H9 (cell line): ENCODE results near the gene SLC35F2. TPM values are rescaled to one million over a fixed set of nuclear protein-coding genes. Genes with fewer than 3 reads are reported as not detected.
A peak's percentile ranks its signal among the peaks of the same experiment; 100 is the strongest.

Experiments used
- DNase-seq: peaks from one replicate; pipeline ENCODE4 v3.0.0-alpha.2; 2017
- H2AFZ ChIP-seq: one replicate; pipeline ENCODE4 v1.6.1; 2013; ENCODE audit warnings: mild to moderate bottlenecking, low read length, control low read depth, moderate library complexity
- H2AK5ac ChIP-seq: 2 replicates; pipeline ENCODE4 v1.6.1; 2013; ENCODE audit warnings: low read length, control low read depth, mixed read lengths; ENCODE audit not compliant: insufficient read length
- H2BK120ac ChIP-seq: one replicate; pipeline ENCODE4 v1.6.1; 2013; ENCODE audit warnings: low read depth, mild to moderate bottlenecking, low read length, control low read depth, inconsistent platforms; ENCODE audit not compliant: poor library complexity, severe bottlenecking
- H2BK12ac ChIP-seq: 2 replicates; pipeline ENCODE4 v1.6.1; 2013; ENCODE audit warnings: low read length, control low read depth, mixed read lengths, low read depth; ENCODE audit not compliant: insufficient read length
- H2BK15ac ChIP-seq: 2 replicates; pipeline ENCODE4 v1.6.1; 2013; ENCODE audit warnings: low read depth, low read length, control low read depth
- H2BK20ac ChIP-seq: one replicate; pipeline ENCODE4 v1.6.1; 2013; ENCODE audit warnings: low read depth, mild to moderate bottlenecking, low read length, control low read depth, inconsistent platforms; ENCODE audit not compliant: poor library complexity, severe bottlenecking
- H2BK5ac ChIP-seq: 2 replicates; pipeline ENCODE4 v1.6.1; 2013; ENCODE audit warnings: low read length, control low read depth, mixed read lengths; ENCODE audit not compliant: insufficient read length
- H3K14ac ChIP-seq: 2 replicates; pipeline ENCODE4 v1.6.1; 2013; ENCODE audit warnings: low read length, control low read depth; ENCODE audit not compliant: insufficient read depth
- H3K18ac ChIP-seq: 2 replicates; pipeline ENCODE4 v1.6.1; 2013; ENCODE audit warnings: low read depth, mild to moderate bottlenecking, mixed read lengths, low read length, control low read depth; ENCODE audit not compliant: insufficient read length
- H3K23ac ChIP-seq: 2 replicates; pipeline ENCODE4 v1.6.1; 2013; ENCODE audit warnings: low read length, control low read depth, mixed read lengths, low read depth; ENCODE audit not compliant: insufficient read length
- H3K23me2 ChIP-seq: 2 replicates; pipeline ENCODE4 v1.6.1; 2013; ENCODE audit warnings: low read depth, mild to moderate bottlenecking, mixed read lengths, low read length, control low read depth; ENCODE audit not compliant: insufficient read length, poor library complexity, severe bottlenecking
- H3K27ac ChIP-seq: 2 replicates; pipeline ENCODE4 v1.5.1; 2013; ENCODE audit warnings: low read length, control low read depth, mixed read lengths, low read depth; ENCODE audit not compliant: insufficient read length
- H3K27me3 ChIP-seq: 2 replicates; pipeline ENCODE4 v1.6.1; 2013; ENCODE audit warnings: low read length, control low read depth, inconsistent platforms; ENCODE audit not compliant: insufficient read depth
- H3K4ac ChIP-seq: 2 replicates; pipeline ENCODE4 v1.6.1; 2013; ENCODE audit warnings: low read depth, mild to moderate bottlenecking, control low read depth, inconsistent platforms, low read length, moderate library complexity
- H3K4me1 ChIP-seq: 2 replicates; pipeline ENCODE4 v1.6.1; 2013; ENCODE audit warnings: low read length, control low read depth, inconsistent platforms; ENCODE audit not compliant: insufficient read depth
- H3K4me2 ChIP-seq: 2 replicates; pipeline ENCODE4 v1.6.1; 2013; ENCODE audit warnings: low read length, control low read depth, mixed read lengths; ENCODE audit not compliant: insufficient read length, insufficient read depth
- H3K56ac ChIP-seq: 2 replicates; pipeline ENCODE4 v1.6.1; 2013; ENCODE audit warnings: low read depth, mild to moderate bottlenecking, mixed read lengths, low read length, control low read depth; ENCODE audit not compliant: insufficient read length
- H3K79me1 ChIP-seq: 2 replicates; pipeline ENCODE4 v1.6.1; 2013; ENCODE audit warnings: low read depth, mild to moderate bottlenecking, moderate library complexity, low read length, control low read depth, inconsistent platforms; ENCODE audit not compliant: insufficient read depth, poor library complexity, severe bottlenecking
- H3K79me2 ChIP-seq: 2 replicates; pipeline ENCODE4 v1.6.1; 2013; ENCODE audit warnings: low read length, control low read depth, inconsistent platforms; ENCODE audit not compliant: insufficient read depth
- H3K9ac ChIP-seq: 2 replicates; pipeline ENCODE4 v1.6.1; 2013; ENCODE audit warnings: low read length, control low read depth, mixed read lengths; ENCODE audit not compliant: insufficient read length; ENCODE audit errors: extremely low read depth
- H3K9me3 ChIP-seq: one replicate; pipeline ENCODE4 v1.6.1; 2013; ENCODE audit warnings: low read depth, low read length, inconsistent platforms; ENCODE audit not compliant: control insufficient read depth
- H3T11ph ChIP-seq: one replicate; pipeline ENCODE4 v1.6.1; 2013; ENCODE audit warnings: mild to moderate bottlenecking, low read length, control low read depth, inconsistent platforms
- H4K20me1 ChIP-seq: one replicate; pipeline ENCODE4 v1.6.1; 2013; ENCODE audit not compliant: control insufficient read depth, insufficient read length, insufficient read depth
- H4K5ac ChIP-seq: 2 replicates; pipeline ENCODE4 v1.6.1; 2013; ENCODE audit warnings: low read depth, mild to moderate bottlenecking, mixed read lengths, low read length, control low read depth; ENCODE audit not compliant: insufficient read length
- H4K8ac ChIP-seq: replicated peaks from 2 replicates; pipeline ENCODE4 v1.6.1; 2013; ENCODE audit warnings: low read length, control low read depth, mixed read lengths, low read depth; ENCODE audit not compliant: insufficient read length
- H4K91ac ChIP-seq: 2 replicates; pipeline ENCODE4 v1.6.1; 2013; ENCODE audit warnings: low read depth, mild to moderate bottlenecking, moderate library complexity, mixed read lengths, low read length, control low read depth; ENCODE audit not compliant: insufficient read length
- H3K27ac Mint-ChIP-seq, 3 experiments: 2 replicates in 2 of 3; 3 replicates in 1 of 3; pipeline ENCODE4 v1.8.0; 2020 to 2021; ENCODE audit warnings: mixed read lengths in 3 of 3, mild to moderate bottlenecking in 1 of 3, moderate library complexity in 1 of 3
- H3K27me3 Mint-ChIP-seq: 2 replicates; pipeline ENCODE4 v1.8.0; 2021; ENCODE audit warnings: low read depth, mild to moderate bottlenecking, moderate library complexity, mixed read lengths
- H3K36me3 Mint-ChIP-seq, 3 experiments: 2 replicates in 2 of 3; 3 replicates in 1 of 3; pipeline ENCODE4 v1.8.0; 2020 to 2021; ENCODE audit warnings: low read depth in 3 of 3, mixed read lengths in 3 of 3; ENCODE audit not compliant: insufficient read depth in 1 of 3
- H3K4me1 Mint-ChIP-seq, 2 experiments: 2 replicates each; pipeline ENCODE4 v1.8.0; 2020; ENCODE audit warnings: mixed read lengths in 2 of 2
- H3K4me3 Mint-ChIP-seq, 2 experiments: 2 replicates in 1 of 2; 3 replicates in 1 of 2; pipeline ENCODE4 v1.8.0; 2020 to 2021; ENCODE audit warnings: mild to moderate bottlenecking in 2 of 2, mixed read lengths in 2 of 2, moderate library complexity in 1 of 2
- H3K9me3 Mint-ChIP-seq, 2 experiments: 2 replicates in 1 of 2; 3 replicates in 1 of 2; pipeline ENCODE4 v1.8.0; 2020; ENCODE audit warnings: mild to moderate bottlenecking in 2 of 2, mixed read lengths in 2 of 2, moderate library complexity in 1 of 2
- CTCF ChIP-seq: fragments of 200-600 bp; sonication (generic); conservative IDR thresholded peaks from 3 replicates; pipeline ENCODE4 v1.8.0; 2021; ENCODE audit warnings: antibody characterized with exemption, mild to moderate bottlenecking
- WGBS: extraction: QIAGEN DNeasy Blood & Tissue Kit; methylation state at CpG from one replicate; pipeline ENCODE4 v1.1.7; 2013; ENCODE audit warnings: missing lambda C conversion rate, low lambda C conversion rate, mixed read lengths; ENCODE audit not compliant: insufficient read length; ENCODE audit errors: extremely low coverage; 5-methylcytosine and 5-hydroxymethylcytosine counted together
- total RNA-seq: library from RNA; stranded (reverse); gene quantifications from 2 replicates; pipeline ENCODE4 v1.2.1, GENCODE V29; 2021

SLC35F2 gene
- total RNA-seq, 1 experiment from 2014 or later: 24.0 TPM

DNA sequence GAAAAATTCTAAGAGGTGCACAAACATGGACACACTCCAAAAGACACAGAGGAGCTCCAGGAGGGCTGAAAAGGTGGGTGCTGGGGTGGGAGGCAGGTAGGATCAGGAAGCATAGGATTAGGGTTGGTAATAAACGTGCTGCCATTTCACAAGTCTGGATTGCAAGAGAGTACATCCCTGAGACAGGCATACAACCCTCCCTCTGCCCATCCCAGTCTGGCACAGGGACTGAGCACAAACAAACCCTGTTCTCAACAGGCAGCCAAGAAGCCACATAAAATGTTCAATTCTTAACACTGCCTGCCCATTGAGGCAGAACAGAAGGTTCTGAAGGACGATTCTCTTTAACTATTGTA lies 18.5 kb downstream of the SLC35F2 start:
- no peak overlapping the region for H2AK5ac ChIP-seq
- H2BK20ac ChIP-seq: no peak overlapping the region
- WGBS: no CpG with 5 or more reads among the region's 2 CpGs
- no peak overlapping the region for H3K14ac ChIP-seq
- no peak overlapping the region for H3K18ac ChIP-seq
- no peak overlapping the region for H3K9ac ChIP-seq
- no peak overlapping the region for H2BK15ac ChIP-seq
- H3K27me3 ChIP-seq: no peaks in the 10 kb centered on the region
- no peak overlapping the region for H3T11ph ChIP-seq
- H3K27ac ChIP-seq: no peak overlapping the region
- no peak overlapping the region for H3K4me2 ChIP-seq
- H2BK5ac ChIP-seq: no peak overlapping the region
- H4K8ac ChIP-seq: no peak overlapping the region
- no peaks in the 10 kb centered on the region for H3K4me1 ChIP-seq
- no peak overlapping the region for H4K5ac ChIP-seq
- H3K4me1 Mint-ChIP-seq: peaks cover 17 to 21% of the 10 kb centered on the region in 2 experiments
- H3K79me1 ChIP-seq: no peaks in the 10 kb centered on the region
- H3K79me2 ChIP-seq: 0 out of 2 replicates have a peak, but pooled peaks cover under 1% of the 10 kb centered on the region
- no peaks in the 10 kb centered on the region for H3K23me2 ChIP-seq
- no peak overlapping the region for H2BK120ac ChIP-seq
- H3K56ac ChIP-seq: no peak overlapping the region
- no peak for TF ChIP-seq CTCF
- H3K23ac ChIP-seq: no peak overlapping the region
- no peak overlapping the region; a peak in 1 of 5 replicates for H3K4me3 Mint-ChIP-seq
- no peak for DNase-seq
- no peaks in the 10 kb centered on the region for H3K9me3 Mint-ChIP-seq
- H3K27ac Mint-ChIP-seq: peak overlapping the region in 2 of 3 experiments; percentile 14 to 53; a peak in 1 of 7 replicates
- H3K4ac ChIP-seq: no peak overlapping the region
- H2BK12ac ChIP-seq: no peak overlapping the region
- no peak overlapping the region for H4K91ac ChIP-seq
- H4K20me1 ChIP-seq: no peaks in the 10 kb centered on the region
- H2AFZ ChIP-seq: no peak overlapping the region
- 0 out of 2 replicates have a peak, but pooled peaks cover 2% of the 10 kb centered on the region for H3K27me3 Mint-ChIP-seq
- no peaks in the 10 kb centered on the region for H3K9me3 ChIP-seq
- no peaks in the 10 kb centered on the region for H3K36me3 Mint-ChIP-seq
